ENCODE results near the gene PIK3C3. TPM values are rescaled to one million over a fixed set of nuclear protein-coding genes. Genes with fewer than 3 reads are reported as not detected.

Gene PIK3C3
- total RNA-seq, 3 donors from 2014 or later, result 33.4 to 70.4 (median 45.9) TPM

DNA sequence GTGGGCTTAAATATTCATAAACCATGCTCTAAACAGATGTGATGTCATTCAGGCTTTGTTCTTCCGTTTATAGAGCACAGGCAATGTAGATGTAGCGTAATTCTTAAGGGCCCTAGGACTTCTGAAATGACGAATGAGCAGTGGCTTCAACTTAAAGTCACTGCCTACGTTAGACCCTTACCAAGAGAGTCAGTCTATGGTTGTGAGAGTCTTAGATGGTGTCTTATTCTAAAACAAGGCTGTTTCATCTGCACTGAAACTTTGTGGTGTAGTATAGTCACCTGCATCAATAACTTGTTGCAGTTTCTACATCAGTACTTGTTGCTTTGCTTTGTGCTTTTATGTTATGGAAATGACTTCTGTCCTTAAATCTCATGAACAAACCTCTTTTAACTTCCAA lies 56.0 kb downstream of the PIK3C3 start:
- intact Hi-C loops (cut with DNase I; ENCODE audit: low total_unique reads), result no loop called here
- no peak for DNase-seq (ENCODE audit: low spot score in 2 of 2)
- Histone ChIP-seq H3K27ac (no peak overlapping the region), H3K36me3 (no peaks in the 10 kb centered on the region), H3K4me3 (no peak overlapping the region), H3K27me3 (no peaks in the 10 kb centered on the region), H3K9me3 (no peaks in the 10 kb centered on the region), H3K4me1 (no peaks in the 10 kb centered on the region)
- TF ChIP-seq POLR2A (IDR thresholded peaks at IDR 0.05), result no peak

DNA sequence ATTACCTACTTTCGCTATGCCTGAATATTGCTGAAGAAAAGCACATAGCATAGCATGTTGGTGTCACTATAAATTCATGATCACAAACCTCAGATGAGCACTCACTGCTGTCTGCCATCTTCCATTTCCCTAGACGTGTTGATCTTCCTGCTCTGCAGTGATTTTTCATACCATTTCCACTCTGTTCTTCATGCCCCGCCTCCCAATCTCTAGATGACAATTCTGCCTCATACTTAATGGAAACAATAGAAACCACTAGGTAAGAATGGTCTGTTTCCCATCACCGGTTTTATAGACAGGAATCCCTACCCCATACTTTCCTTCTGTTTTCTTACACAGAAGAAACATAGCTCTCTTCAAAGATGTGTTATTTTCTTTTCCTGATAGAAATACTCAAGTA lies 63.8 kb downstream of the PIK3C3 start:
- no peaks in the 10 kb centered on the region for H3K36me3 ChIP-seq
- no peak for TF ChIP-seq POLR2A (IDR thresholded peaks at IDR 0.05)
- H3K27me3 ChIP-seq, result no peaks in the 10 kb centered on the region
- H3K9me3 ChIP-seq, result no peaks in the 10 kb centered on the region
- intact Hi-C loops (cut with DNase I; ENCODE audit: low total_unique reads), result no loop called here
- no peak overlapping the region for H3K27ac ChIP-seq
- no peak overlapping the region for H3K4me3 ChIP-seq
- no peaks in the 10 kb centered on the region for H3K4me1 ChIP-seq
- DNase-seq (ENCODE audit: low spot score in 2 of 2), result no peak

DNA sequence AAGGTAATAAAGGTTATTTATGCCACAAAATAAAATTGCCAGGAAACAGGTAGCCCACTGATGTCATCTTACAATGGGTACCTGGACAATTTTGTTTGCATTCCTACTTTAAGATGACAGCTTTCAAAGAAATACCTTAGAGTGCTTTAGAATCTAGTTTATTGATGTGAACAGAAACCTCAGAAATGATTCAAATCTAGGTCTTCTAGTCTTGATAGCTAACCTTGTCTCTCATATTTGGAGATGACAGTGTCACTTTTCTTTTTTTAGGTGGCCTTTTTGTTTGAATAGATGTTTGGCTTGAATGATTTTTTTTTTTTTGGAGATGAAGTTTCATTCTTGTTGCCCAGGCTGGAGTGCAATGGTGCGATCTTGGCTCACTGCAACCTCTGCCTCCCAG lies 69.1 kb downstream of the PIK3C3 start:
- H3K27ac ChIP-seq, result no peak overlapping the region
- no peaks in the 10 kb centered on the region for H3K36me3 ChIP-seq
- H3K4me3 ChIP-seq, result no peak overlapping the region
- DNase-seq (ENCODE audit: low spot score in 2 of 2), result no peak
- H3K9me3 ChIP-seq, result no peaks in the 10 kb centered on the region
- TF ChIP-seq POLR2A (IDR thresholded peaks at IDR 0.05), result no peak
- TF ChIP-seq CTCF (IDR thresholded peaks at IDR 0.05), result no peak
- no peak for TF ChIP-seq POLR2AphosphoS5 (IDR thresholded peaks at IDR 0.05)
- H3K4me1 ChIP-seq, result no peaks in the 10 kb centered on the region
- H3K27me3 ChIP-seq, result no peaks in the 10 kb centered on the region
- intact Hi-C loops (cut with DNase I; ENCODE audit: low total_unique reads), result no loop called here

GRCh38 chr18:42025491-42025890 lies 70.5 kb downstream of the PIK3C3 start:
- Histone ChIP-seq H3K4me3 (no peak overlapping the region), H3K9me3 (no peaks in the 10 kb centered on the region), H3K36me3 (peaks cover 1% of the 10 kb centered on the region), H3K27me3 (no peaks in the 10 kb centered on the region), H3K27ac (no peak overlapping the region), H3K4me1 (no peaks in the 10 kb centered on the region)
- no peak for DNase-seq (ENCODE audit: low spot score in 2 of 2)
- TF ChIP-seq CTCF (IDR thresholded peaks at IDR 0.05), result no peak
- no peak for TF ChIP-seq POLR2AphosphoS5 (IDR thresholded peaks at IDR 0.05)
- TF ChIP-seq POLR2A (IDR thresholded peaks at IDR 0.05), result no peak
- intact Hi-C loops (cut with DNase I; ENCODE audit: low total_unique reads), result no loop called here

DNA sequence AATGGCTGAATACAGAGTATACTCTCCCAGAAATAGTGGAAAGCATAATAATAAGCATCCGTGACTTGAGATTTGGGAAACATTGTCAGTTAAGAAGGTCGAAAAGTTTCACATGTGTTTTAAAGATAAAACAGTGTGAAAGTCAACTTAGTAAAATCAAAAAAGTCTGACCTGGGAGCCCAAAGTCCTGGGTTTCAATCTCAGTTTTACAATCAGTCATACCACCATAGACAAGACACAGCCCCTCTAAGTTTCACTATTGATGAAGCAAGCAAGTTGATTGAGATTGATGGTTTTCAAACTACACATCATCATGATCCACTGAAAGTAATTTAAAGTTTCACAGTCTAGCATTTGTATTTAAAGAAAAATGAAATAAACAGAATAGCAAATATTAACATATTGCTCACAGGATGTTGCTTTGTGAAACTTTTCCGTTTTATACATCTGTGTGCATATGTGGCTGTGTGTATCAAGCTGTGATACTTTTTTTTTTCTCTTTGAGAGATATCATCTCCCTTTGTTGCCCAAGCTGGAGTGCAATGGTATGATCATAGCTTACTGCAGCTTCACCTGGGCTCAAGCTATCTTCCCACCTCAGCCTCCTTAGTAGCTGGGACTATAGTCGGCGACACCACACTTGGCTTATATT lies 71.1 kb downstream of the PIK3C3 start:
- no peaks in the 10 kb centered on the region for H3K4me1 ChIP-seq
- H3K36me3 ChIP-seq, result peaks cover 6% of the 10 kb centered on the region
- no peak for DNase-seq (ENCODE audit: low spot score in 2 of 2)
- no peak overlapping the region for H3K27ac ChIP-seq
- no peak for TF ChIP-seq CTCF (IDR thresholded peaks at IDR 0.05)
- TF ChIP-seq POLR2AphosphoS5 (IDR thresholded peaks at IDR 0.05), result no peak
- no peak for TF ChIP-seq POLR2A (IDR thresholded peaks at IDR 0.05)
- intact Hi-C loops (cut with DNase I; ENCODE audit: low total_unique reads), result no loop called here
- H3K9me3 ChIP-seq, result no peaks in the 10 kb centered on the region
- H3K4me3 ChIP-seq, result no peak overlapping the region
- no peaks in the 10 kb centered on the region for H3K27me3 ChIP-seq

GRCh38 chr18:42028247-42028832 lies 73.3 kb downstream of the PIK3C3 start:
- H3K4me1 ChIP-seq, result no peaks in the 10 kb centered on the region
- TF ChIP-seq POLR2A (IDR thresholded peaks at IDR 0.05) (no peak), CTCF (IDR thresholded peaks at IDR 0.05) (peak; percentile 33 to 47 (median 37))
- H3K4me3 ChIP-seq, result no peak overlapping the region
- intact Hi-C loops (cut with DNase I; ENCODE audit: low total_unique reads), result no loop called here
- H3K27ac ChIP-seq, result no peak overlapping the region
- H3K36me3 ChIP-seq, result peaks cover 6% of the 10 kb centered on the region
- no peak for DNase-seq (ENCODE audit: low spot score in 2 of 2)
- H3K27me3 ChIP-seq, result no peaks in the 10 kb centered on the region
- no peaks in the 10 kb centered on the region for H3K9me3 ChIP-seq

Data from breast epithelium (tissue), 4 donors.